Ectodermal cell (in vitro differentiated cells): ENCODE results near the gene DLX5. TPM values are rescaled to one million over a fixed set of nuclear protein-coding genes. Genes with fewer than 3 reads are reported as not detected.
"Not testable (repeated sequence)": the region's sequence is repeated elsewhere in the genome, so short reads cannot be mapped to it uniquely, and the experiment has no call there.

Experiments used
- H3K27ac ChIP-seq: 2 replicates; pipeline ENCODE4 v1.7.0; 2013; ENCODE audit warnings: mild to moderate bottlenecking, low read depth, low read length; ENCODE audit not compliant: insufficient read depth, poor library complexity, severe bottlenecking
- H3K27me3 ChIP-seq: 2 replicates; pipeline ENCODE4 v1.7.0; 2013; ENCODE audit warnings: mild to moderate bottlenecking, low read length; ENCODE audit not compliant: insufficient read depth, control insufficient read depth, poor library complexity, severe bottlenecking
- H3K36me3 ChIP-seq: one replicate; pipeline ENCODE4 v1.7.0; 2013; ENCODE audit warnings: low read length; ENCODE audit not compliant: control insufficient read depth, insufficient read depth
- H3K4me1 ChIP-seq: one replicate; pipeline ENCODE4 v1.7.0; 2013; ENCODE audit warnings: low read length; ENCODE audit not compliant: control insufficient read depth, insufficient read depth
- H3K4me3 ChIP-seq: 2 replicates; pipeline ENCODE4 v1.7.0; 2013; ENCODE audit warnings: low read depth, low read length, control low read depth; ENCODE audit not compliant: insufficient read depth
- H3K9me3 ChIP-seq: 2 replicates; pipeline ENCODE4 v1.7.0; 2013; ENCODE audit warnings: mild to moderate bottlenecking, low read length, moderate library complexity; ENCODE audit not compliant: control insufficient read depth
- WGBS, 2 experiments: methylation state at CpG; one replicate each; pipeline ENCODE4 v1.1.7; 2013; ENCODE audit warnings: missing lambda C conversion rate in 2 of 2; 5-methylcytosine and 5-hydroxymethylcytosine counted together
- polyA plus RNA-seq, 4 experiments: library from polyadenylated mRNA; stranded (reverse); fragments of 50-300 nt; gene quantifications; one replicate each; pipeline ENCODE4 v1.2.3, GENCODE V29; 2013

The DLX5 gene
- 0.74 TPM for polyA plus RNA-seq (2013, experiment 1 of 4)
- 0.75 TPM for polyA plus RNA-seq (2013, experiment 2 of 4)
- polyA plus RNA-seq (2013, experiment 3 of 4) = 0.96 TPM
- 1.1 TPM for polyA plus RNA-seq (2013, experiment 4 of 4)

DNA sequence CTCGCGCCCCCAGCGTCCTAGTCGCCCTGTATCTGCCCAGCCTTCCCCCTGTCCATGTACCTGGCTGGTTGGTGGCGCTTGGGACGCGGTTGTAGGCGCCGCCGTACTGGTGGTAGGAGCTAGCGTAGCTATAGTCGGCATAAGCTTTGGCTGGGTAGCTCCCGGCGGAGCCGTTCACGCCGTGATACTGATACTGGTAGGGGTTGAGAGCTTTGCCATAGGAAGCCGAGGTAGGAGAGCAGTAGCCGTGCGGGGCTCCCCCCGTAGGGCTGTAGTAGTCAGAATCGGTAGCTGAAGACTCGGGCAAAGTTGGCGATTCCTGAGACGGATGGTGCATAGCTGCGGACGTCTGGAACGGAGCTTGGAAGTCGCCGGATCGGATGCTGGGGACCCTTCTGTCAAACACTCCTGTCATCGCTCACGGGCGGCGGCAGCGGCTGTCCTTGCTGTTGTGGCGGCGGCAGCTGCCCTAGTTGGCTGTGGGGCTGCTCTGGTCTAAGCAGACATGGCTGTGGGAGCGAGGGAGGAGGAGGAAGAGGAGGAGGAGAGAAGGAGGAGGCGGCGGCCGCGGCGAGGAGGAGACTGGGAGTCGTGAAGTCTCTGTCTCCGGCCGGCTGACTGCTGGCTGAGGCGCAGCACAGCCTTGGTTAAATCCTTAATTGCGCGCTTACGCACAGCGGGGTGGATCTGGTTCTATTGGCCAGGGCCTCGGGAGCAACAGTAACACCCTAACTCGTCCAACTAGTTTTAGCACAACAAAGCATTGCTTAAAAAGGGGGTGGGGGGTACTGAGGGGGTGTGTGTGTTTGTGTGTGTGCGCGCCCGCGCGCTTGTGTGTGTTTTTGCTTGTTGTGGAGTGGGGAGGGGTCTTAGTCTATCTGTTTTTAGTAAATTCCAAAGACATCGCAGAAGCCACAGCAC, at the start of gene DLX5:
DLX5 (minus strand) TSS at position 623 of the 921 bp plus-strand sequence; CDS start at position 415, 208 bp downstream.
- H3K36me3 ChIP-seq = no peaks in the 10 kb centered on the region
- H3K4me3 ChIP-seq = peak within 1 kb of the TSS; percentile 31
- peaks cover 88% of the 10 kb centered on the region for H3K27me3 ChIP-seq
- H3K9me3 ChIP-seq = no peaks in the 10 kb centered on the region
- H3K4me1 ChIP-seq = peaks cover 35% of the 10 kb centered on the region
- H3K27ac ChIP-seq = no peak within 1 kb of the TSS
- 1% methylated on average over 59 to 60 of the region's 60 CpGs for WGBS, 2 experiments

DNA sequence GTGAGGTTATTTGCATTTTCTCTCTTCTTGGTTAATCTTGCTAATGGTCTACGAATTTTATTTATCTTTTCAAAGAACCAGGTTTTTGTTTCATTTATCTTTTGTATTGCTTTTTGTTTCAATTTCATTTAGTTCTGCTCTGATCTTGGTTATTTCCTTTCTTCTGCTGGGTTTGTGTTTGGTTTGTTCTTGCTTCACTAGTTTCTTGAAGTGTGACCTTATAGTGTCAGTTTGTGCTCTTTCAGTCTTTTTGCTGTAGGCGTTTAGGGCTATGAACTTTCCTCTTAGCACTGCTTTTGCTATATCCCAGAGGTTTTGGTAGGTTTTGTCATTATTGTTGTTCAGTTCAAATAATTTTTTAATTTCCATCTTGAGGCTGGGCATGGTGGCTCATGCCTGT, 47.4 kb upstream of the DLX5 start:
- not testable (repeated sequence) for H3K27ac ChIP-seq, H3K9me3 ChIP-seq, H3K36me3 ChIP-seq, H3K27me3 ChIP-seq, H3K4me3 ChIP-seq, H3K4me1 ChIP-seq
- 78 to 100% methylated on average over 1 to 2 of the region's 2 CpGs for WGBS, 2 experiments

DNA sequence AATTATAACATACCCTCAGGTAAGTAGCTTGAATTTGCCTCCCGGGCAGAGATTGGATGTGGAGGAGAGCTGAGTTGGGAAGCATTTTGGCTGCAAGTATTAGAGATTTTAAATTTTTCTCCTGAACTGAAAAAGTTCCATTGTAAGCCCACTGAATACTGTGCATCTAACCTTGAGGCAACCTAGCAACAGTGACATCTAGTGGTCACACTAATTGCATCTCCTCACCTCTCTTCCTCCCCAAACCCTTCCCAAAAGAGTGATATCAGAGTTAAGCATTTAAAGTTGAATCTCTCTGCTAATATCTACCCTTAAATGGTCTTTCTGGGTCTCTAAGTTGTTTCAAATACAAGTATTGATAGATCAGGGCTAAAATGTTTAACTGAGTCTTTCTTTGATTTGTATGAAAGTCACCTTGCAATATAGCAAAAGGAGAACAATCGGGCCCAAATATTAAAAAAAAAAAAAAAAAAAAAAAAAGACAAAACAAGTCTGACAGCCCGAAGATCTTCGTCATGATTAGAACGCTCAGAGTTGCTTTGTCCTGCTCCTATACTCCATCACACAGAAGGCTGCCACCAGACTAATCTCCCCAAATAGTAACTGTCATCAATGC, 40.4 kb upstream of the DLX5 start:
- H3K4me3 ChIP-seq = no peak overlapping the region
- no peaks in the 10 kb centered on the region for H3K27me3 ChIP-seq
- no peaks in the 10 kb centered on the region for H3K9me3 ChIP-seq
- WGBS, 2 experiments = 45 to 68% methylated on average over 4 to 5 of the region's 5 CpGs
- H3K4me1 ChIP-seq = no peaks in the 10 kb centered on the region
- H3K36me3 ChIP-seq = no peaks in the 10 kb centered on the region
- H3K27ac ChIP-seq = no peak overlapping the region

DNA sequence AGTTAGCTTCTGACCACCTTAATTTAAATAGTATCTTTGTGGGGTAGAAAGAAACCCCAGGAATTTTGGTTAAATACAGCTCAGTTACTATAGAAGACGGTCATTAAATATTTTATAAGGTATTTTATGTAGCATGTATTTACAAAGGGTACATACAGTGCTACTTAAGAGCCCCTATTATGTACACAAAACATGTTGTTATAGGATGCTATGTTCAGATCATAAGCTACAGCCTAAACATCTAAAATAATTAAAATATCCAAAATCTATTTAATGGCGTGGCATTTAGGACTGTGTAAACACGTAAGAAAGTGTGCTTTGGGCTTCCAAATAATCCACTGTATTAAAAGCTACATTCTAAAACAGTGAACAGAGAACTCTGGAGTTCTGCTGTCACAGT, 39.4 kb upstream of the DLX5 start:
- no peaks in the 10 kb centered on the region for H3K36me3 ChIP-seq
- no peaks in the 10 kb centered on the region for H3K27me3 ChIP-seq
- H3K4me3 ChIP-seq = no peak overlapping the region
- H3K27ac ChIP-seq = no peak overlapping the region
- whole genome bisulfite sequencing, 2 experiments = 88 to 95% methylated on average over 2 of the region's 3 CpGs
- H3K9me3 ChIP-seq = no peaks in the 10 kb centered on the region
- no peaks in the 10 kb centered on the region for H3K4me1 ChIP-seq

DNA sequence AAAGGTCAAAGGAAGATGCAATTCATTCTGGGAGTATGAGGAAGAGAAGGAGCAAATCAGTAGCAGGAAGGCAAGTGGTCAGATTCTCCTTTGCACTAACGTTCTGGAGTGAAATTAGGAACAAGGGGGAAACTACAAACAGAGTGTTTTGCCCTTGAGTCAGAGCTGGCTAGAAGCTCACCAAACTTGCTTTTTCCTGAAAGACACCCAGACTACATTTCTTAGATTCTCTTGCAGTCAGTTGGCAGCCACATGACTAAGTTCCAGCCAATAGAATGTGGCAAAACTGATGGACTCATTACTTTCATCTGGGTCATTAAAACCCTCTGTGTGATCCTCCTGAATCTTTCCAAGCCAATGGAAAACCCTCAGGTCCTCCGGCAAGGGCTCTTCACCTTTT, 18.6 kb upstream of the DLX5 start:
- Histone ChIP-seq H3K27me3 (no peaks in the 10 kb centered on the region), H3K4me3 (no peak overlapping the region), H3K9me3 (no peaks in the 10 kb centered on the region), H3K27ac (no peak overlapping the region), H3K36me3 (no peaks in the 10 kb centered on the region), H3K4me1 (no peaks in the 10 kb centered on the region)
- 79% methylated on average over 2 of the region's 2 CpGs for WGBS, 2 experiments

DNA sequence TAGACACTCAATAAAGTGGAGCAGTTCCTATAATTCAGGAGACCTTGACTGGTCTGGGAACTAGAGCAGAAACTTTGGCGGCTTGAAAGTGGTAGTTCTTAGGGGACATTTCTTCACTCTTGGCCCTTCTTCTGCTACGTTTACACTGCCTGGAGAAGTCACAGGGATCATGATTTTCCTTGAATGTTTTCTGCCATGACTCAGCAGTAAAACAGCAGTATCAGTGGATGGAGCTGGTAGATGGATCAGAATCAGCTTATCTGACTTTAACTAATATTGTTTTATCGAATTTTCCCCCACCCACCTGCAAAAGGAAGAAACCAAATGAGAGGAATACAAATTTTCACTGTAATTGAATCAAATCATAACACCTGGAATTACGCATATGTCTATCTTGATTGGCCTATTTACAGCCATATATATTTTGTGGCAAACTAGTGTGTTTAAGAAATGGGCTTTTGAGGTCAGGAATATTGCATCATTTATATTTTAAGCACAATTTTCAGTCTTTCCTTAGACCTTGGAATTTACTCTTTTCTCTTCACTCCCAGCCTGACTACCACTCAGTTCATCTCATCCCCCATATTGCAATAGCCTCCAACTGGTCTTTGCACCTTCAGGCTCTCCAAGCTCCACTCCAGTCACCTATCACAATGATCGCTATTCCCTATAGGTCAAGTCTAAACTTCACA, 14.9 kb upstream of the DLX5 start:
- Histone ChIP-seq H3K27me3 (no peaks in the 10 kb centered on the region), H3K4me3 (no peak overlapping the region), H3K27ac (no peak overlapping the region), H3K4me1 (no peaks in the 10 kb centered on the region), H3K36me3 (no peaks in the 10 kb centered on the region), H3K9me3 (no peaks in the 10 kb centered on the region)
- WGBS, 2 experiments = 90 to 93% methylated on average over 4 to 5 of the region's 5 CpGs

DNA sequence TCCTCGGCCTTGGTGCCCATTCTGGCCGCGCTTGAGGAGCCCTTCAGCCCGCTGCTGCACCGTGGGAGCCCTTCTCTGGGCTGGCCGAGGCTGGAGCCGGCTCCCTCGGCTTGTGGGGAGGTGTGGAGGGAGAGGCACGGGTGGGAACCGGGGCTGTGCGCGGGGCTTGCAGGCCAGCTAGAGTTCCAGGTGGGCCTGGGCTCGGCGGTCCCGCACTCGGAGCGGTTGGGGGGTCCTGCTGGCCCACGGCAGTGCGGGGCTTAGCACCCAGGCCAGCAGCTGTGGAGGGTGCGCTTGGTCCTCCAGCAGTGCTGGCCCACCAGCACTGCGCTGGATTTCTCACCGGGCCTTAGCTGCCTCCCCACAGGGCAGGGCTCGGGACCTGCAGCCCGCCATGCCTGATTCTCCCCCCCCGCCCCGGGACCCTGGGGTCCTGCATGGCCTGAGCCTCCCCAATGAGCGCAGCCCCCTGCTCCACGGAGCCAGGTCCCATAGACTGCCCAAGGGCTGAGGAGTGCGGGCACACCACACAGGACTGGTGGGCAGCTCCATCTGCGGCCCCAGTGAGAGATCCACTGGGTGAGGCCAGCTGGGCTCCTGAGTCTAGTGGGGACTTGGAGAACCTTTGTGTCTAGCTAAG, 9.7 kb upstream of the DLX5 start:
- H3K4me1 ChIP-seq, H3K4me3 ChIP-seq, H3K27me3 ChIP-seq, H3K27ac ChIP-seq, H3K36me3 ChIP-seq, H3K9me3 ChIP-seq: not testable (repeated sequence)
- WGBS, 2 experiments = 90 to 92% methylated on average over 30 of the region's 30 CpGs

DNA sequence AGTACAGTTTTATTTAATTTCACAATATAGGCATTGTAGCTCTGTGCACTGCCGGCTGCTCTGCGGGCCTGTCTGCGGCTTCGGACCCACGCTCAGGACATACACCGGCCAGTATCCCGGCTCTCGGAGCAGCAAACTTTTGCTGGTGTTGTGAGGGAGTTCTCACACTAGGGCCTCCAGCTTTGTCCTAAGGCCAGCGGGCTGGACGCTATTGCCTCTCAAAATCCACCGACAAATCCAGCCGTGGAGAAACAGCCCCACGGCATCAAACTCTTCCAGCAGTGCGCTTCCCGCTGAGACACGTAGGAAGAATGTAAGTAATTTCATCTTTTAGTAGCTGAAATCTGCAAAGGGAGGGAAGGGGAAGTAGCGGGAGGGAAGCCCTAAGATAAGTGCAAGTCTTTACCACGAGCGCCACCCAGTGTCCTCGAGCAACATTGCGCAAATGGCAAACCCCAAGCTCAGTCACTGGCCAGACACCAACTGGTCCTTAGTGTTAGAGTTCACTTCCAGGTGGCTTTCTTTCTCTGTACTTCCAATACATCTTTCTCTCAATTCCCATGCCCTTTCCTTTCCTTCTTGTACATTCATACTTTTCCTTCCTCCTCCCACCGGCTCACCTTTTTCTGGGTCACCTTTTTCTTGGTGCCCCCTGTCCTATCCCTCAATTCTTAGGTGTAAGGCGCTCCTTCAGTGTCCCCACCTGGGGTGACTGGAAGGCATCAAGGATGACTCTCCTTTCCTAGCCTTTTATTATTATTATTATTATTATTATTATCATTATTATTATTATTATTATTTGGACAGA, 3.0 kb upstream of the DLX5 start:
- Histone ChIP-seq H3K9me3 (no peaks in the 10 kb centered on the region), H3K4me3 (peak overlapping the region; percentile 24), H3K27me3 (peaks cover 62% of the 10 kb centered on the region), H3K27ac (no peak overlapping the region), H3K4me1 (peaks cover 16% of the 10 kb centered on the region), H3K36me3 (no peaks in the 10 kb centered on the region)
- 5% methylated on average over 23 of the region's 23 CpGs for WGBS, 2 experiments

DNA sequence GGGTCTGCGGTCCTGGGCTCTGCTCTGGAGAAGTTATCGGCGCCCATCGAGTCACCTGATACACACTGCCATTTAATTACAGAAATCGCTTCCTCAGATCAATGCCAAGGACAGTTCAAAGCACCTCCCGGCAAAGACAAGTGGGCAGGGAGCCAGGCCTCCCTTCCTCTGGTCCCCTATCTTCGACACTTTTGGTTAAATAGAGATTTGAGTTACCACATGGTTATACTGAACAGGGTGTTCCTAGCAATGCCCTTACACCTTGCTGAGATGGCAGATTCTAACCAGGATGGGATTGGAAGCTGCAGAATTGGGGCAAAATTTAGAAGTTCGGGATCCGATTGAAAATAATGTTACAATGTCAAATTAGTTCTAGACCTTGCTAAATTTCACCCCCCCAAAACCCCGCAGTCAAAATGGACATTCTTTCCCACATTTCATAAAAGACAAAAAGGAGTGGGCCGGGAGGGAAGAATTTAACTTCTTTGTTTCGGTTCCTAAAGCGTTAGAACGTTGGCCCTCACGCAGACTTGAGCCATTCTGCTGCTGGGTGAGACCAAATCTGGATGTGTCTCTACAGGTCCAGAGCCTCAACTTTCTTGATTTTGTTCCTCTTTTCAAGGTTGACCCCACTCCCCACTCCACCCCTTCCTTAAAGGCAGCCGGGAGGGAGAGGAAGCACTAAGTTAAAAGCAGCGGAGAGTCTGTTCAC, 2.2 kb upstream of the DLX5 start:
- H3K4me1 ChIP-seq = peaks cover 24% of the 10 kb centered on the region
- no peaks in the 10 kb centered on the region for H3K9me3 ChIP-seq
- H3K36me3 ChIP-seq = no peaks in the 10 kb centered on the region
- peaks cover 70% of the 10 kb centered on the region for H3K27me3 ChIP-seq
- WGBS, 2 experiments = 5 to 10% methylated on average over 15 to 17 of the region's 17 CpGs
- no peak overlapping the region for H3K27ac ChIP-seq
- peak overlapping the region; percentile 24 for H3K4me3 ChIP-seq
